Limb (tissue), 2 donors: ENCODE results near the gene PPCDC.

ENCODE experiments used
- DNase-seq, 2 donors: peaks; one replicate each; pipeline ENCODE4 v3.0.0-alpha.2; 2016; ENCODE audit errors: extremely low spot score in 2 of 2

Gene PPCDC, protein sequence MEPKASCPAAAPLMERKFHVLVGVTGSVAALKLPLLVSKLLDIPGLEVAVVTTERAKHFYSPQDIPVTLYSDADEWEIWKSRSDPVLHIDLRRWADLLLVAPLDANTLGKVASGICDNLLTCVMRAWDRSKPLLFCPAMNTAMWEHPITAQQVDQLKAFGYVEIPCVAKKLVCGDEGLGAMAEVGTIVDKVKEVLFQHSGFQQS

DNA sequence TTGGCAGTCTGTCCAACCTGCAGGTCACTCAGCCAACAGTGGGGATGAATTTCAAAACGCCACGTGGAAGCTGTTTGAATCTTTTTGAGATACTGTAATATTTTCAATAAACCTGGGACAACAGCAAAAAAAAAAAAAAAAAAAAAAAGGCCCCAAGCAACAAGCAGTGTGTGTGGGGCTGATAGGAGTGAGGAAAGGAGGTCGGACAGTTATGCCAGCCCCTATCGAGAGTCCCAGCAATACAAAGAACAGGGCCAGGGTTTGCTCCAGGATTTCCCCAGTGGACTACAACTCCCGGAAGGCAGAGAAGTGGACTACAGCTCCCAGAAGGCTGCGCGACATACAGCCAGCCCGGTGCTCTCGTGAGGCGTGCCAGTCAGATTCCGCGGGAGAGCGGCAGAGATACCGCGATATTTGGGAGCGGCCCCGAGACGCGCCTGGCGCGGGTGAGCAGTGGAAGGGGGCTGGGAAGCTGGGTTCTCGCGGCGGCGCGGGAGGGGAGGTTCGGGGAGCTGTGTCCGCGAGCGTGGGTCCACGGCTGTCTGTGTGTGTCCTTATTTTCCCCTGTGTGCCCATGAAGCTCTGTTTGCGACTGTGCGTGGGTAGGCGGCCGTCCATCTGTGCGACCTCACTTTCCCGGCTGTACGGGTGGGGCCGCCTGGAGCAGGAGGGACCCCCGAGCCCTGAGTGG lies at the start of gene PPCDC:
PPCDC (plus strand) TSS at position 410 of the 691 bp plus-strand sequence. CDS start 4,729 bp downstream, outside the sequence.
- peak; percentile 95 to 98 for DNase-seq

GRCh38 chr15:74976159-74976558 lies 47.2 kb upstream of the PPCDC start:
- no peak for DNase-seq

DNA sequence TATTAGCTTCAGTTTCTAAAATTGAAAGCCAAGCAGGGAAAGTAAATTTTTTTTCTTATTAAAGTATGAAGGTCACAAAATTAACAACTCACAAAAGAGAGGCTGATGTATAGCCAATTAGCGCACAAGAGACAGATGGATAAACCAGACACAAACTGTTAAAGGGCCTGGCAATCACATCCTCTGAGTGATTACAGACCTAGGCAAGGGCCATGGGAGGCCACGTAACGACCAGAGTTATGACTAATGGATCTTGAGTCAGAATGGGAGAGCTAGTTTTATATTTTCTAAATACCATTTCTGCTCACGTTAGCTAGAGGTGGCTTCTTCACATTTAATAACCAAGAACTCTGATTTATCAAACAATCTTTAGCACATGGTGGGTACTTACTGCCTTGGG lies 45.8 kb upstream of the PPCDC start:
- DNase-seq = no peak

- no peak for DNase-seq
Observed at GRCh38 chr15:74978077-74978476, 45.3 kb upstream of the PPCDC start.

DNA sequence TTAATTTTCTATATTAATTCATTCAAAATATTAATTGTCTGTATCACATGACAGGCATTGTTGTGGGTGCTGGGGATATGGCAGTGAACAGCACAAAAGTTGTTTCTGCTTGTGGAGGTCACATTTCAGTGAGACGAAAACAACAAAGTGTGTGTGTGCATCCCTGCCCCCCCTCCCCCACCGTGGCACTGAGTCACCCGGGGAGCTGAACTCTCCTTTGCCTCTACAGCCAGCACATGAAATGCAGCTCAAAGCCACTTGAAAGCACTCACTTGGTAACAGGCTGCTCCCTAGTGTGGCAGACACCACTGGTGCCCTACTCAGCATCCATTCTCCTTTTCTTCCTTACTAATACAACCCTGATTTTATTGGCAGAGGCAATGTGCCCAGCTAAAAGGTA lies 44.9 kb upstream of the PPCDC start:
- DNase-seq = no peak

- DNase-seq = no peak
Observed at GRCh38 chr15:74982183-74982582, 41.2 kb upstream of the PPCDC start.

DNA sequence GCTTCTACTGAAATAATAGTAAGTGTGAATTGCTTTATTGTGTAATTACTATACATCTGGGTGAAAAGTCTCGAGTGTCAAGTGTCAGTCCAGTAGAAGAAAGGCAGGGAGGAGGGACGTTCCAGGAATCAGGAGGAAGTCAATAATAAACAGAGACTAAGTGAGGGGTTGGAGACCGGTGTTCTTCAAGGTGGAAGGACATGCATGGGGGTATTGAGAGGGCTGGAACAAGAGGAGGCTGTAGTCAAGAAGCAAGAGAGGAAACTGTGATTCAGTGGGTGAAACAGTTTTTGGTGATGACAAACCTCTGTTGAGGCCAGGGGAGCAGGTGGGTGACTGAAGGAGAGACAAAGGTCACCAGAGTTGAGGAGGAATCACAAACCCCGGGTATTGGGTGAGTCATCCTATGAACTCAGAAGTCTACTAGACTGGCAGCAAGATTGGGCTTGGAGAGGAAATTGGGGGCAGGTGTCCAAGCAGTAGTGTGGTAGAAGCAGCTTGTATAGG lies 39.6 kb upstream of the PPCDC start:
- DNase-seq = no peak

DNA sequence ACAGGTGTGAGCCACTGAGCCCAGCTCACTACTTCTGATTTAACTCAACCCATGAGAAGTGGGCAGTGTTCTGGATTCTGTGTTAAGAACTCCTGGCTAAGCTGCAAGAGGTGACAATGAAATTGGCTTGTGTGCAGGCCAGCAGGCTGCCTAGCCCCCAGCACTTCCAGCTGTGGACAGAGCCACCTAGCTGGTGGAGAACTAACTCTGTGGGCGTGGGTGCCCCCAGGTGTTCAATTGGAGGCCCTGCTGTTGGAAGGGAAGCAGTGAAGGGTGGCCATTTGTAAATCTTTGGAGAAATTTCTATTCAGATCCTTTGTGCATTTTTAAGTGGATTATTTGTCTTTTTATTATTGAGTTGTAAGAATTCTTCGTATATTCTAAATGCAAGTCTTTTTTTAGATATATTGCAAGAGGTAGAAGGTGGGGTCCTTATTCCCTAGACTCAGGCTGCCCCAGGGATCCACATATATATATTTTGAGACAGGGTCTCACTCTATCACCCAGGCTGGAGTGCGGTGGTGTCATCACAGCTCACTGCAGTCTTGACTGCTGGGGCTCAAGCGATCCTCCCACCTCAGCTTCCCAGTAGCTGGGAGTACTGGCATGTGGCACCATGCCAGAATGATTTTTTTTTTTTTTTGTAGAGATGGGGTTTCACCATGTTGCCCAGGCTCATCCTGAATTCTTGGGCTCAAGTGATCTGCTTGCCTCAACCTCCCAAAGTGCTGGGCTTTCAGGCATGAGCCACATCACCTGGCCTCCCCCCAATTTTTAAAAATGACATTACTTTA lies 35.2 kb upstream of the PPCDC start:
- no peak for DNase-seq

DNA sequence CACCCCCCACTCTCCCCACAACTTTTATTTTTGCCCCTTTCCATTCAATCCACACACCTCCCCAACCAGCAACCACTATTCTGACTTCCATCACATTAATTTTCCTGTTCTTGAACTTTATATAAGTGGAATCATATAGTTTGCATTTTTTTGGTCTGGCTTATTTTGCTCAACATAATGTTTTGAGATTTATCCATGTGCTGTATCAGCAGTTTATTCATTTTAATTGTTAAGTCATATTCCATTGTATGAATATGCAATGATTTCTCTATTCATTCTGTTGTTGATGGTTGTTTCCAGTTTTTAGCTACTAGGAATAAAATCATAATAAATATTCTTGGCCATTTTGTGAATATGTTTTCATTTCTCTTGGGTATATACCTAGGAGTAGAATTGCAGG lies 33.9 kb upstream of the PPCDC start:
- no peak for DNase-seq

DNA sequence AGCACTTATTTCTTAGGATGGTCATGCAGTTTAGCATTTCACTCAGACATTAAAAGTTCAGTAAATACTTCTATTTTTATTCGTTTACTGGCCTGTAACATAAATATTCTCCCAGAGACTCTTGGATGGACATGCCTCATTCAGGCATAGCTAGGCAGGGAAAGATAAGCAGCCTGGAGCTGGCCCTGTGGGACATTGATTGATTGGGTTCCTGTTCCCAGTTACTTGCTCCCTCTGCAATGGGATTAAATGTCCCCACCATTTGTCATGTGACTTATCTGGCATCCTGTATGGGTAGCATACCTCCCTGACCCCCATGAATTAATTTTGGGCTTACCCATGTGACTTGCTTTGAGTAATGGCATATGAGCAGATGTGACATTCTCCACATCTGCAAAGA lies 30.8 kb upstream of the PPCDC start:
- DNase-seq = no peak

DNA sequence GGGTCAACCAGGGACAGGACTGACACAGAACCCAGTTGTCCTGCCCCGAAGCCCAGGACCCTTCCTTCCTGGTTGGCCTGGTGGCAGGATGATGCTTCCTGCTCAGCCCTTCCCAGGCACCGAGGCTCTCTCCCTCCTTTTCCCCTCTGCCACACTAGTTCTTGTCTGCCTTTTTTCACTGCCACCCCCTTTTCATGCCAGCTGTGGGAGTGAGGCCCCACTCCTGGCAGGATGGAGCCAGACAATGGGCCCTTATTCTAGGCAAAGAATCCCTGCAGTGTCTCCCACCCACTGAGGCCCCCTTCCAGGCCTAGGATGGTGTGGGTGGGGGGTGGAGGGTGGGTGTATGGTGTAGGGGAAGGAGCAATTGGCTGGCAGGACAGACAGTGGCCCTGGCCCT lies 29.2 kb upstream of the PPCDC start:
- no peak for DNase-seq

DNA sequence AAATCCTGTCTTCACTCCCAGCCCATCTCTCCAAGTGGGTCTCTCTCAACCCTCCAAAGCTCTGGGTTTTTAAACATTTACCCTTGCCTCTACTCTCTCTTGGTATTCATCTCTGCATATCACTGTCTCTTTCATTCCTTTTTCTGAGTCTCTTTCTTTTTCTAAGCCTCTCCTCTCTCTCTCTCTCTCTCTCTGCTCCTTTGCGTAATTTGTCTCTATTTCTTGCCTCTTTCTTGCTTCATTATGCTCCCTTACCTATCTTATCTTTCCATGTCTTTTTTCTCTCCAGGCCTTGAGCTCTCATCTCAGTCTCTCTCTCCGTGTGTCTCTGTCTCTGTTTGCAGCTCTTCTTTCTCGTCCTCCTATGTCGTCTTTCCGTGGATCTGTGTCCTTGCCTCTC lies 28.7 kb upstream of the PPCDC start:
- no peak for DNase-seq

GRCh38 chr15:74995182-74995778 lies 28.1 kb upstream of the PPCDC start, which contains the start of gene SCAMP5:
Gene SCAMP5 (plus strand): TSS chr15:74995563. CDS start chr15:75011840, 16,277 bp downstream.
- DNase-seq = peak; percentile 90 to 96

GRCh38 chr15:74995779-74996765 lies 27.3 kb upstream of the PPCDC start:
- DNase-seq = peak in 1 of 2 donors; percentile 77

DNA sequence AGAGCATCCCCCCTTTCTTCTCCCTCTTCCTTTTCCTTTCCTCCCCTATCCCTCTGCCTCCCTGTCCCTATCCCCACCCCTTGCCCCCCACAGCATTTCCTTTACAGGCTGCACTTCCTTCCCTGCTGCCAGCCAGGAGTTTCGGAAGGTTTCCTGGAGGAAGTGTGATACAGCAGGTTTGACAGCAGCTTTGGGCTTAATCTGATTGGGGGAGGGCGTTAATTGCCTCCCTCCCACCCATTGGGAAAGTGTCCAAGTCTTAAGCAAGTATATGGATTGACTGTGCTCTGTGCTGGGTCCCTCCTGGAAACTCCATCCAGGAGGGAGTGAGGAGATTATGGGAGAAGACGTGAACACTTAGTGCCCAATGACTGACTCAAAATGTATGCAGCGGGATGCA lies 26.2 kb upstream of the PPCDC start:
- no peak for DNase-seq

GRCh38 chr15:74997543-74997942 lies 25.8 kb upstream of the PPCDC start:
- DNase-seq = no peak

DNA sequence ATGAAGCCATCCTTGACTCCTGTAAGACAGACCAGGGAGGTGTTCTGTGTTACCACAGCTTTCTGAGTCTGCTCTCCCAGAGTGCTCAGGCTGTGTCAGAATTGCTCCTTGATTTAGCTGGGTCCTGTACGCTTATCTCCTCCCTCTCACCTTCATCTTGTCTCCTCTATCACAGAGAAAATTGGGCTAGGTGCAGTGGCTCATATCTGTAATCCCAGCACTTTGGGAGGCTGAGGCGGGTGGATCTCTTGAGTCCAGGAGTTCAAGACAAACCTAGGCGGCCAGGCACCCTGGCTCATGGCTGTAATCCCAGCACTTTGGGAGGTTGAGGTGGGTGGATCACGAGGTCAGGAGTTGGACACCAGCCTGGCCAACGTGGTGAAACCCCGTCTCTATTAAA lies 22.1 kb upstream of the PPCDC start:
- no peak for DNase-seq

DNA sequence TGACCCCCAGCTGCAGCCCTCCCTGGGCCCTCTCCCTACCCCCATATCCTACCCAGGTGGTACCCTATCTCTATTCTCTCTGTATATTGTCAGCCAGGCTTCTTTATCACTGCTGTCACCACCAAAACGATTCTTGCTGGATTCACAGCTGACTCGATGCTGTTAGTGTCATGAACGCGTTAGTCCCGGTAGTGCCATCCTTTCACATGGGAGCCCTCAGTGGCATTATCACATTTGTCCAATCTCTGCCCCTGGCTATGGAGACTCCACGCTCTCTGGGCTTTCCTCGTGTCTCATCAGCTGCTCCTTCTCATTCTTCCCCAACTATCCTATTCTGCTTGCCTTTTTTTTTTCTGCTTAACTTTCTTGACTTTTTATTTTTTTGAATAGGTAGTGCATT lies 21.0 kb upstream of the PPCDC start:
- DNase-seq = no peak

DNA sequence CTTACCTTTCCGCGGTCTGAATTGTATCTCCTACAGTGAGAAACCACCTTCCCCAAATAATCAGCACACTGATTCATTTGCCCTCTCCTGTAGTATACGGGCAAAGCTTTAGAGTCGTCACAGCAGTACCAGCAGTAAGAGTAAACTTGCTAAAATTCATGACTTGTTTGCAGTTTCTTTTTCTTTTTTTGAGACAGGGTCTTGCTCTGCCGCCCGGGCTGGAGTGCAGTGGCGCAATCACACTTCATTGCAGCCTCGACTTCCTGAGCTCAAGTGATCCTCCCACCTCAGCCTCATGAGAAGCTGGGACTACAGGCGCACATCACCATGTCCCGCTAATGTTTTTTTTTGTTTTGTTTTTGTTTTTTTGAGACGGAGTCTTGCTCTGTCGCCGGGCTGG lies 16.2 kb upstream of the PPCDC start:
- DNase-seq = no peak

- no peak for DNase-seq
Observed at GRCh38 chr15:75008221-75008625, 15.2 kb upstream of the PPCDC start.
